Fibroblast of lung (primary cell): ENCODE data around the gene TMEM175. TPM values are rescaled to one million over a fixed set of nuclear protein-coding genes. Genes with fewer than 3 reads are reported as not detected.

Experiments
- DNase-seq, 2 donors: peaks; one replicate each; pipeline versions ENCODE4 v3.0.0 to v3.0.0-alpha.2; 2010; ENCODE audit warnings: low read depth in 2 of 2
- H2AFZ ChIP-seq: 2 replicates; pipeline ENCODE4 v1.5.1; 2012; ENCODE audit warnings: low read length, control low read depth, inconsistent platforms
- H3K27ac ChIP-seq: 2 replicates; pipeline ENCODE4 v1.5.1; 2011; ENCODE audit warnings: low read length, control low read depth; ENCODE audit not compliant: insufficient read depth
- H3K27me3 ChIP-seq: 2 replicates; pipeline ENCODE4 v1.5.1; 2011; ENCODE audit warnings: mild to moderate bottlenecking, low read length; ENCODE audit not compliant: control insufficient read depth, insufficient read depth
- H3K36me3 ChIP-seq: 2 replicates; pipeline ENCODE4 v1.5.1; 2011; ENCODE audit warnings: low read length; ENCODE audit not compliant: control insufficient read depth, insufficient read depth
- H3K4me1 ChIP-seq: 2 replicates; pipeline ENCODE4 v1.5.1; 2011; ENCODE audit warnings: low read length; ENCODE audit not compliant: control insufficient read depth, insufficient read depth; ENCODE audit errors: extremely low read depth
- H3K4me2 ChIP-seq: 2 replicates; pipeline ENCODE4 v1.5.1; 2011; ENCODE audit warnings: low read length, control low read depth; ENCODE audit not compliant: insufficient read depth; ENCODE audit errors: extremely low read depth
- H3K4me3 ChIP-seq, 4 experiments: fragments of 200-600 bp in 1 of 4; sonication (generic) in 1 of 4; replicated peaks in 1 of 4; 2 replicates each; pipeline ENCODE4 v1.5.1; 2011 to 2016; ENCODE audit warnings: low read length in 4 of 4, low read depth in 3 of 4, mild to moderate bottlenecking in 3 of 4, control low read depth in 2 of 4, inconsistent platforms in 1 of 4, mixed read lengths in 1 of 4; ENCODE audit not compliant: insufficient read depth in 1 of 4; ENCODE audit errors: control extremely low read depth in 1 of 4
- H3K79me2 ChIP-seq: 2 replicates; pipeline ENCODE4 v1.5.1; 2012; ENCODE audit warnings: mild to moderate bottlenecking, low read length, inconsistent platforms; ENCODE audit not compliant: control insufficient read depth, insufficient read depth
- H3K9ac ChIP-seq: 2 replicates; pipeline ENCODE4 v1.5.1; 2011; ENCODE audit warnings: mild to moderate bottlenecking, low read length, control low read depth; ENCODE audit not compliant: insufficient read depth
- H3K9me3 ChIP-seq: 2 replicates; pipeline ENCODE4 v1.5.1; 2012; ENCODE audit warnings: low read depth, low read length; ENCODE audit not compliant: control insufficient read depth, insufficient read depth
- H4K20me1 ChIP-seq: 2 replicates; pipeline ENCODE4 v1.5.1; 2011; ENCODE audit warnings: low read length; ENCODE audit not compliant: control insufficient read depth, insufficient read depth; ENCODE audit errors: extremely low read depth
- CTCF ChIP-seq, 2 donors: IDR thresholded peaks in 1 of 2; conservative IDR thresholded peaks in 1 of 2; 1 replicate in 1 of 2; 2 replicates in 1 of 2; pipeline ENCODE4 v1.5.1; 2011 to 2012; ENCODE audit warnings: low read length in 2 of 2, control low read depth in 1 of 2, inconsistent platforms in 1 of 2, low read depth in 1 of 2, mild to moderate bottlenecking in 1 of 2
- EZH2 ChIP-seq: IDR thresholded peaks from 2 replicates; pipeline ENCODE4 v1.5.1; 2012; ENCODE audit warnings: low read length, control low read depth, mild to moderate bottlenecking; ENCODE audit errors: missing control alignments
- polyA plus RNA-seq, 2 donors: library from polyadenylated mRNA; depleted of rRNA in 1 of 2; stranded (reverse) in 1 of 2; unstranded in 1 of 2; fragments of >200 nt; gene quantifications; 2 replicates each; pipeline ENCODE4 v1.2.1, GENCODE V29; 2011 to 2012; ENCODE audit warnings: missing spikeins in 1 of 2
- total RNA-seq: library from RNA; depleted of rRNA; stranded (reverse); fragments of >200 nt; gene quantifications from 2 replicates; pipeline ENCODE4 v1.2.1, GENCODE V29; 2014

TMEM175 gene
- total and polyA plus RNA-seq, 2 donors (not counting 1 experiment from before 2014, with no cell fraction given) = 16.3 to 23.9 TPM

GRCh38 chr4:909131-909571, 23.1 kb upstream of the TMEM175 start:
- Histone ChIP-seq H3K36me3 (peaks cover 4% of the 10 kb centered on the region), H3K4me2 (no peak overlapping the region), H3K79me2 (peaks cover 13% of the 10 kb centered on the region), H3K27me3 (no peaks in the 10 kb centered on the region), H3K9ac (no peak overlapping the region), H4K20me1 (no peaks in the 10 kb centered on the region), H3K4me1 (no peaks in the 10 kb centered on the region), H3K4me3 (no peak overlapping the region), H3K27ac (no peak overlapping the region), H3K9me3 (no peaks in the 10 kb centered on the region), H2AFZ (no peak overlapping the region)
- no peak for DNase-seq
- TF ChIP-seq EZH2 (no peak), CTCF (conservative IDR thresholded peaks at IDR 0.05 in 1 of 2, IDR thresholded peaks at IDR 0.05 in 1 of 2; ENCODE audit: low read depth in 1 of 2, low read length in 2 of 2) (no peak)

- H3K4me3 ChIP-seq = no peak overlapping the region
- DNase-seq = no peak
- H3K27ac ChIP-seq = no peak overlapping the region
- H4K20me1 ChIP-seq = no peaks in the 10 kb centered on the region
- H3K79me2 ChIP-seq = peaks cover 20% of the 10 kb centered on the region
- TF ChIP-seq CTCF (conservative IDR thresholded peaks at IDR 0.05 in 1 of 2, IDR thresholded peaks at IDR 0.05 in 1 of 2; ENCODE audit: low read depth in 1 of 2, low read length in 2 of 2) = no peak
- TF ChIP-seq EZH2 = no peak
- no peaks in the 10 kb centered on the region for H3K27me3 ChIP-seq
- no peak overlapping the region for H3K4me2 ChIP-seq
- peaks cover 4% of the 10 kb centered on the region for H3K36me3 ChIP-seq
- H2AFZ ChIP-seq = no peak overlapping the region
- no peak overlapping the region for H3K9ac ChIP-seq
- H3K4me1 ChIP-seq = no peaks in the 10 kb centered on the region
- no peaks in the 10 kb centered on the region for H3K9me3 ChIP-seq
Observed at GRCh38 chr4:909821-910220, 22.4 kb upstream of the TMEM175 start.

- no peak for DNase-seq
- H3K4me2 ChIP-seq = no peak overlapping the region
- no peaks in the 10 kb centered on the region for H3K9me3 ChIP-seq
- peaks cover 26% of the 10 kb centered on the region for H3K79me2 ChIP-seq
- H3K9ac ChIP-seq = no peak overlapping the region
- H4K20me1 ChIP-seq = no peaks in the 10 kb centered on the region
- H3K36me3 ChIP-seq = peaks cover 4% of the 10 kb centered on the region
- H3K27ac ChIP-seq = no peak overlapping the region
- no peaks in the 10 kb centered on the region for H3K4me1 ChIP-seq
- no peaks in the 10 kb centered on the region for H3K27me3 ChIP-seq
- no peak for TF ChIP-seq CTCF (conservative IDR thresholded peaks at IDR 0.05 in 1 of 2, IDR thresholded peaks at IDR 0.05 in 1 of 2; ENCODE audit: low read depth in 1 of 2, low read length in 2 of 2)
- TF ChIP-seq EZH2 = no peak
- no peak overlapping the region for H2AFZ ChIP-seq
- H3K4me3 ChIP-seq = no peak overlapping the region
Observed at GRCh38 chr4:910366-911091, 21.7 kb upstream of the TMEM175 start.
